ENCODE results near the gene SAXO1.
"Not testable (repeated sequence)": the region's sequence is repeated elsewhere in the genome, so short reads cannot be mapped to it uniquely, and the experiment has no call there.

Gene SAXO1, protein sequence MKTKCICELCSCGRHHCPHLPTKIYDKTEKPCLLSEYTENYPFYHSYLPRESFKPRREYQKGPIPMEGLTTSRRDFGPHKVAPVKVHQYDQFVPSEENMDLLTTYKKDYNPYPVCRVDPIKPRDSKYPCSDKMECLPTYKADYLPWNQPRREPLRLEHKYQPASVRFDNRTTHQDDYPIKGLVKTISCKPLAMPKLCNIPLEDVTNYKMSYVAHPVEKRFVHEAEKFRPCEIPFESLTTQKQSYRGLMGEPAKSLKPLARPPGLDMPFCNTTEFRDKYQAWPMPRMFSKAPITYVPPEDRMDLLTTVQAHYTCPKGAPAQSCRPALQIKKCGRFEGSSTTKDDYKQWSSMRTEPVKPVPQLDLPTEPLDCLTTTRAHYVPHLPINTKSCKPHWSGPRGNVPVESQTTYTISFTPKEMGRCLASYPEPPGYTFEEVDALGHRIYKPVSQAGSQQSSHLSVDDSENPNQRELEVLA

DNA sequence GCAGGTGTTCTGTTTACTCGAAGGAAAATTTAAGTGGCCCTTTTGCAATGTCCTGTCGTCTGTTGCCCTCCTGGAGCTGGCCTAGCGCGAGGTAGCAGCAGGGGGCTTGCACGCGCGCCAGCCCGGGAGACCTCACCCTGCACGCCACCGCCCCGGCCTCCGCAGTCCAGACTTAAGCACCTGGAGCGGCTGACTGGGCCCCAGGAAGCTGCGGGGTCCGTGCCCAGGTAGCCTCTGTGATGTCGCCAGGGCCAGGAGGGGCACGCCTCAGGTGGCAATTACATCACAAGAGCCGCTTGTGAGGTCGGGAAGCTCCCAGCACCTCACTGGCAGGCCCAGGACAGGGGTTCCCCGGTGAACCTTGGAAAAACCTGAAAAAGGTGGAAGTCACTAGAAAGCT, at the start of gene SAXO1:
TSS of gene SAXO1 (minus strand) at position 195 of the 400 bp plus-strand sequence. CDS start 301 bp downstream, outside the sequence.
- DNase-seq, result no peak

DNA sequence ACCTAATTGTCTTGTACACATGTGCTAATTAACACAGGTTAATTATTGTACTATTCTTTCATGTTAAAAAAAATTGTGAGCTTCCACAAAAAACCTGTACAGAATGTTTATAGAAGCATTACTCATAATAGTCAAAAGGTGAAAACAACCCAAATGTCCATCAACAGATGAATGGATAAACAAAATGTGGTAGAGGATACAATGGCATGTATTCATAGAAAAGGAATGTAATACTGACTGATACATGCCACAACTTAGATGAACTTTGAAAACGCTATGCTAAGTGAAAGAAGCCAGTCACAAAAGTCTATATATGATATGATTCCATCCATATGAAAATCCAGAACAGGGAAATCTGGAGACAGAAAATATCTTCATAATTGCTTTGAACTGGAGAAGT, 41.8 kb upstream of the SAXO1 start:
- no peak for DNase-seq

DNA sequence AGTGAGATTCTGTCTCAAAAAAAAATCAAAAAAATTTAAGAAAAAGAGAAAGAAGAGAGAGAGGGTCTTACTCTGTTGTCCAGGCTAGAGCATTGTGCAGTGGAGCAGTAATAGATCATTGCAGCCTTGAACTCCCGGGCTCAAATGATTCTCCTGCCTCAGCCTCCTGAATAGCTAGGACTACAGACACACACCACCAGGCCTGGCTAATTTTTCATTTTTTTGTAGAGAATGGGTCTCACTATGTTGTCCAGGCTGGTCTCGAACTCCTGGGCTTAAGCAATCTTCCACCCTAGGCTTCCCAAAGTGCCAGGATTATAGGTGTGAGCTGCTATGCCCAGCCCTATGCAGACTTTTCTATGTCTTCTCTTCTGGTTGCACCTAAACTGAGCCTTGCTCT, 41.2 kb upstream of the SAXO1 start:
- no peak for DNase-seq

DNA sequence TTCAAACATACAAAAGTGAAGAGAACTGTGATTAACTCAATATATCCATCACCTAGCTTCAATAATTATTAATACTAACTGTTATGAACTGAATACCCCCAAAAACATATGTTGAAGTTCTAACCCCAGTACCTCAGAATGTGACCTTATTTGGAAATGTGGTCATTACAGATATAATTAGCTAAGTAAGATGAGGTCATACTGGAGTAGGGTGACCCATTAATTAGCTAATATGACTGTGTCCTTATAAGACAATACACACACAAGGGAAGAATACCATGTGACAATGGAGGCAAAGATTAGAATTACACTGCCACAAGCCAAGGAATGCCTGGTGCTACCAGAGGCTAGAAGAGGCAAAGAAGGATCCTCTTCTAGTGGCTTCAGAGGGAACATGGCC, 24.0 kb upstream of the SAXO1 start:
- no peak for DNase-seq

DNA sequence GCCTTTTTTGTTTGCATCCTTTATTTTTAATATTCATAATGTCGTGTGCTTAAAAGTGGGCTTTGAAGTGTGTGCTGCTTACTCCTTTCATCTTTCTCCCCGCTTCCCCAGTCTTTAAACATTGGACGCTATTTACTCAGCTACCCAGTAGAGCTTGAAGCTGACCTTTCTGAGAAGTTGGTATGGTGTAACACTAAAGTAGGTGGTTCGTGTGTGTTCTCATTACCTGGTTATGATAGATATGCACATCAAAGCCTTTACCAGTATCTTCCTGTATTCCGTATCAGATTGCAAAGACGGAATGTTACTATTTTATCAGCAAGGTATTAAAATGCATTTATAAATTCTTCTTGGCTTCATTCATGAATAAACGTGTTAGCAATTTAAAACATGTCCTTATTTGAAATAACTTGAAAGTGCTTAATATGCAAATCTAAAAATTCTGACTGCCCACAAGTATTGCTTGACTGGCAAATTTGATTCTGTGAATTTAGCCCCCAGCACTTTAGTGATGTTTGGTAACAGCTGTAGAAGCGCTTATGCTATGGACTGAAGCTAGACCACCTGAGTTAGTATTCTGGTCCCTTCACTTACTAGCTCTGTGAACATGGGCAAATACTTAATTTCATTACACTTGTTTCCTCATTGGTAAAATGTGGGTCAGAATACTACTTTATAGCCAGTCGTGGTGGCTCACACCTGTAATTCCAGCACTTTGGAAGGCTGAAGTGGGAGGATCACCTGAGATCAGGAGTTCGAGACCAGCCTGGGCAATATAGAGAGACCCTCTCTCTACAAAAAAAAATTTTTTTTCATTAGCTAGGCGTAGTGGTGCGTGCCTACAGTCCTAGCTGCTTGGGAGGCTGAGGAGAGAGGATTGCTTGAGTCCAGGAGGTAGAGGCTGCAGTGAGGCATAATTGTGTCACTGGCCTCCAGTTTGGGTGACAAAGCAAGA, 17.9 kb upstream of the SAXO1 start:
- no peak for DNase-seq

DNA sequence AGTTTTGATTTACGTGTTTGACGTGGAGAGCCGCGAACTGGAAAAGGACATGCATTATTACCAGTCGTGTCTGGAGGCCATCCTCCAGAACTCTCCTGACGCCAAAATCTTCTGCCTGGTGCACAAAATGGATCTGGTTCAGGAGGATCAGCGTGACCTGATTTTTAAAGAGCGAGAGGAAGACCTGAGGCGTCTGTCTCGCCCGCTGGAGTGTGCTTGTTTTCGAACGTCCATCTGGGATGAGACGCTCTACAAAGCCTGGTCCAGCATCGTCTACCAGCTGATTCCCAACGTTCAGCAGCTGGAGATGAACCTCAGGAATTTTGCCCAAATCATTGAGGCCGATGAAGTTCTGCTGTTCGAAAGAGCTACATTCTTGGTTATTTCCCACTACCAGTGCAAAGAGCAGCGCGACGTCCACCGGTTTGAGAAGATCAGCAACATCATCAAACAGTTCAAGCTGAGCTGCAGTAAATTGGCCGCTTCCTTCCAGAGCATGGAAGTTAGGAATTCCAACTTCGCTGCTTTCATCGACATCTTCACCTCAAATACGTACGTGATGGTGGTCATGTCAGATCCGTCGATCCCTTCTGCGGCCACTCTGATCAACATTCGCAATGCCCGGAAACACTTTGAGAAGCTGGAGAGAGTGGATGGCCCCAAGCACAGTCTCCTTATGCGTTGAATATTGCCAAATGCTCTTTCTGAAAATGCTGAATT, 17.1 kb upstream of the SAXO1 start:
- no peak for DNase-seq

DNA sequence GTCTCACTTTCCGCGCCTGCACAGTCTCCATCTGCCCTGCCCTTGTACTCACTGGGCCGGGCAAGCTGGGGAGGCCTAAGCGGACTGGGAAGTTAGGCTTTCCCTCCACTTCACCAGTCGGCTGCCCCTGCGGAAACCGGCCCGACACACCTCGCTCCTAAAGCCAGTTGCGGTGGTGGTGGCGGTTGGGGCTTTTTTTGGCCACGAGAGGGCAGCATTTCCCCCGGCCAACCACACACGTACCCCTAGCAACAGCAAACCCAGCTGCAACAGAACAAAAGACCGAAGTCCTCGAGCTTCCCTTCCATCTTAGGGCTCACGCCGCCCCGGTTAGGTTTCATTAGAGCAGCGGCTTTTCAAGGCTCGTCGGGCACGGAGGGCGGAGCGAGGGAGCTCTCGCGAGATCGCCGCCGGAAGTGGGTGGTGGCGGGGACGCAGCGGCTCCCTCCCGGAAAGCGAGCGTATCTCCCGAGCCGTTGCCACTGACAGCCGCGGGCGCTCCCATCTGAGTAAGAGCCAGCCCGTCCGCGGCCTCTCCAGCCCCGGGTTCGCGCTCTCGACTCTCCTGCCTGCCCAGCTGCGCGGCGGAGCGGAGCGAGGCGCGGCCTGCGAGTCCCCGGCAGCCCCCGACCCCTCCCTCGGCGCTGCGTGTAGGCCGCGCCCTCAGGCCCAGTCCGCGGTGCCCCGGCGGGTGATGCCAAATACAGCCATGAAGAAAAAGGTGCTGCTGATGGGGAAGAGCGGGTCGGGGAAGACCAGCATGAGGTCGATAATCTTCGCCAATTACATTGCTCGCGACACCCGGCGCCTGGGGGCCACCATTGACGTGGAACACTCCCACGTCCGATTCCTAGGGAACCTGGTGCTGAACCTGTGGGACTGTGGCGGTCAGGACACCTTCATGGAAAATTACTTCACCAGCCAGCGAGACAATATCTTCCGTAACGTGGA, 16.2 kb upstream of the SAXO1 start, which contains the start of gene RRAGA:
TSS of gene RRAGA (plus strand) at position 462 of the 951 bp plus-strand sequence. CDS start at position 695, 233 bp downstream.
- DNase-seq, result peak; percentile 83

DNA sequence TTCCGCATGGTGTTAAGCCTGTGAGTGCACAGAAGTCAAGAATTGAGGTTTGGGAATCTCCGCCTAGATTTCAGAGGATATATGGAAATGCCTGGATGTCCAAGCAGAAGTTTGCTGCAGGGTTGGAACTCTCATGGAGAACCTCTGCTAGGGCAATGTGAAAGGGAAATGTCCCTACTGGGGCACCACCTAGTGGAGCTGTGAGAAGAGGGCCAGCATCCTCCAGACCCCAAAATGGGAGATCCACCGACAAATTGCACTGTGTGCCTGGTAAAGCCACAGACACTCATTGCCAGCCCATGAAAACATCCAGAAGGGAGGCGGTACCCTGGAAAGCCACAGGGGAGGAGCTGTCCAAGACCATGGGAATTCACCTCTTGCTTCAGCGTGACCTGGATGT, 3.6 kb upstream of the SAXO1 start:
- no peak for DNase-seq

DNA sequence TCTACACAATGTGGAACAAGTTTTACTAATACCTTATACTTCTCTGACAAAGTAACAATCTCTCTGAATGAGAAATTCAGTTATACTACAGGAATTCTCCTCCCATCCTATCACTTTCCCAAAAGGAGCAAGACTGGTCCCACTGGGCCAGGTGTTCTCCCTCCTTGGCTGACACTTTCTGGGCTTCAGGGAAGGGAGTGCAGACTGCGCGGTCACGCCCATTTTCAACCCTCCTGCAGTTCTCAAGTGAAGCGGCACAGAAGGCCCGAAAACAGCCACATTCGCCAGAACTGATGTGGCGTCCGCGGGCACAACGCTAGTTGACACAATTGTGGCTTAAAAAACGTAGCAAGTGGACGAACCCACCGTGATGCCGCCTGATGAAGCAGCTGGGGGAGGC, 603 bp downstream of the SAXO1 start:
- no peak for DNase-seq

DNA sequence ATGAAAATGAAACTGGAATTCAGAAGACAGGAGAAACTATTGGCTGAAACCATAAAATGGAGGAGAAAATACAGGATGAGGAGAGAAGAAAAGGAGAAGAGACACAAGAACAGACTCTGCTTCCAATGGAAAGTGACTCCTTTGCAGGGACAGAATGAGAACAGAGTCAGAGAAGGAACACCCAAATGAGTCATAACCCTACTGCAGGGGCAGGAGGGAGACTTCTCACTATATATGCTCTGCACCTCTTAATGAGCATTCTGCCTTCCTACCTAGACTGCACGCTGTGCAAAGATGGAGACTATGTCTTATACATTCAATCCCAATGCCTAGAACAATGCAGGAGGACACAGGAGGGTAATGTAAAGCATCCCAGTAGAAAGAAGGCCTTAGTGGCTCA, 2.1 kb downstream of the SAXO1 start:
- no peak for DNase-seq

DNA sequence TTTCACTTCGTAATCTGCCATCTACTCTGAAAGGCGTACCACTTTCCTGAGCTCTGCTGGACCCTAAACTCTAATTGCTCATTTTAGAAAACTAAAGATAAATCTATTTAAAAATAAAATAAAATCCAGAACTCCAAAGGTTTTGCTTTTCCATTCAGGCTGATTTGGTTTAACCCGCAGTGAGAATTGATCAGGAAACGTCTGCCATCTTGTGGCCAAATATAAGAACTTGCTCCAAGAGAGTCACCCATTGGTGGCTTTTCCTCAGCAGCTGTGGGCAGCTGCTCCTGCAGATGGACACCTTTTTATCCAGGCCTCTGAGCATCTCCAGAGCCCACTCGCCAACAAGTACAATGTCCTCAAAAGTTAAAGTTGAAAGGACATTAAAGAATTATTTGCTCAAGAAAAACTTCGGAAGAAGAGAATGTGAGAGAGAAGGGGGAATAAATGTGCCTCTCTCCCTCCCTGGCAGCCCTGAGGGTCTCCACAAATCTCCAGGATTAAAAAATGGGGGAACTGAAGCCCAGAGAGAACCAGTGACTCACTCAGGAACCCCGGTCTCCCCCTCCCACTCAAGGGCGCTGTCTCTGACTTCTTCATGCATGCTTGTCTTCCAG, 4.1 kb downstream of the SAXO1 start:
- DNase-seq, result peak; percentile 33

DNA sequence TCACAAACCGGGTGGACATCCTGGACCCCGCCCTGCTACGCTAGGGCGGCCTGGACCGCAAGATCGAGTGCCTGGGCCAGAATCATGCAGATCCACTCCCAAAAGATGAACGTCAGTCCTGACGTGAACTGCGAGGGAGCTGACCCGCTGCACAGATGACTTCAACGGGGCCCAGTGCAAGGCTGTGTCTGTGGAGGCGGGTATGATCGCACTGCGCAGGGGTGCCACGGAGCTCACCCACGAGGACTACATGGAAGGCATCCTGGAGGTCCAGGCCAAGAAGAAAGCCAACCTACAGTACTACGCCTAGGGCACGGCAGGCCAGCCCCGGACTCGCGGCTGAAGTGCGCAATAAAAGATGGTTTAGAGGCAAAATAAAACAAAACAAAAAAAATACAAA, 5.2 kb downstream of the SAXO1 start:
- no peak for DNase-seq

DNA sequence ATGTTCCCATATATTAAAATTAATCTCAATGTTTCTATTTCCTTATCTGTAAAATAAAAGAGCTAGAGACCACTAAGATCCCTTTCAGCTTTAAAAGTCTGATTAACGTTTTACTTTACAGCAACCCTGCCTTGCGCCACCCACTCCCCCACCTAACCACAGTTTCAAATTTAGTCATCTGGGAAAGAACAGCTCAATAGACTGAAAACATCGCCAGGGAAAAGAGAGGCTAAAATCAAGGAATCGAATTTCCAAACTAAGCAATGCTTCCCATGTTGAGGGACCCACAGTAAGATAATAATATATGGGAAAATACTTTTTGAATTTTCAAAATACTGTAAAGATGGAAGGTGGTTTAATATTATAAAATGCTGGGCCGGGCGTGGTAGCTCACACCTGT, 6.6 kb downstream of the SAXO1 start:
- no peak for DNase-seq

DNA sequence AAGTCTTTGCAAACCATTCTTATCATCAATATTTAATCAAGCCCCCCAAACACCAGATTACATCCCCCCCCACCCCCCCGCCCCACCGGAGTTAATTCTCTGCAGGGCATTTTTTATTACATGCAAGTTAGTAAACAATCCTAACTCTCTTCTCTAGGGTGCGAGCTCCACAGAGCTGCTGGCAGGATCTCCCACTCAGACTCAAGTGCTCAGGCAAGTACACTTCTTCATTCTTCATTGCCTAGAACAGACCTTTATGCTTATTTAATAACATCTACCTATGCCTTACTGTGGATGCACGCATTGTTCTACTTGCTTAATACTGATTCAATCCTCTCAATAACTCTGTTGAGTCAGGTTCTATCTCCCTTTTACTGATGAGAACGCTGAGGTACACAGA, 9.9 kb downstream of the SAXO1 start:
- DNase-seq, result no peak

DNA sequence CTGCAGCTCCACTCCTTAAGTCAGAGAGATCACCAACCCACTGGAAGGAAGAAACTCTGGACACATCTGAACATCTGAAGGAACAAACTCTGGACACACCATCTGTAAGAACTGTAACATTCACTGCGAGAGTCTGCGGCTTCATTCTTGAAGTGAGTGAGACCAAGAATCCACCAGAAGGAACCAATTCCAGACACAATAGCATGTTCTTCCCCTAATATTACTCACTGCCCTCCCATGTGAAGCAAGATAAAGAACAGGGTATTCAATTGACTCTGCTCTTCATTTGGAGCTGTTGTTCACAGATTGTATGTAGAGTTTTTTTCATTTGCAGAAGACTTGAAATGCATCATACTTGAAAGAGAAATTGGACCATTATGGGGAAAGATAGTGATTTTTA, 10.8 kb downstream of the SAXO1 start:
- DNase-seq, result no peak

DNA sequence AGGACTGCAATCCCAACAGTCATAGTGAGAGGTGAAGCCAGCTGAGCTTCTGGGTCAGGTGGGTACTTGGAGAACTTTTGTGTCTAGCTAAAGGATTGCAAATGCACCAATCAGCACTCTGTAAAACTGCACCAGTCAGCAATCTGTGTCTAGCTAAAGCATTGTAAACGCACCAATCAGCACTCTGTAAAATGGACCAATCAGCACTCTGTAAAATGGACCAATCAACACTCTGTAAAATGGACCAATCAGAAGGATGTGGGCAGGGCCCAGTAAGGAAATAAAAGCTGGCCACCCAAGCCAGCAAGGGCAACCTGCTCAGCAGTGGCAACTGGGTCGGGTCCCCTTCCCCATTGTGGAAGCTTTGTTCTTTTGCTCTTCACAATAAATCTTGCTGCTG, 11.4 kb downstream of the SAXO1 start:
- DNase-seq, result not testable (repeated sequence)

DNA sequence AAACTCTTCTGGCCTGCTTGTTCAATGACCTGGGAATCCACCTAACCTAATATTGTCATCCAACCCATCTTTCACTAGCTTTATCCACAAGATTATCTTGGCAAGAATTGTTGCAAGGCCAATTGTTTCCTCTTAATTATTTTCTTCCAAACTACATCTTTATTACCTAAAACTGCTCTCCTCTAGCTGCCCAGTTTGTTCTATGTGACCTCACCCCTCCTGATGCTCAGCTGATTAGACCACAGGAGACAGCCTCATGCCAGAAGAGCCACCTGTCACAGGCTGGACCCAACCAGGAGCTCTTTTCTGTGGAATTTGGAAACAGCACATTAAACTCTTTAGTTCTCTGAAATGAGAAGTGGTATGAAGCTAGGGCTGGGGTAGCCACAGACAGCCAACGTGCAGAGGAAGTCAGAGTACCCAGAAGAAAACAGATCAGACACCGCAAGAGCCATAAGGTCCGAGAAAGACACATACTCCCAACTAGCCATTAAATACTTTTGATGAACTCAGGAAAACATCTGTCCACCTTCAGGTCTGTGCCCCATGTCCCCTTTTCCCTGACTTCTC, 12.0 kb downstream of the SAXO1 start:
- DNase-seq, result no peak

DNA sequence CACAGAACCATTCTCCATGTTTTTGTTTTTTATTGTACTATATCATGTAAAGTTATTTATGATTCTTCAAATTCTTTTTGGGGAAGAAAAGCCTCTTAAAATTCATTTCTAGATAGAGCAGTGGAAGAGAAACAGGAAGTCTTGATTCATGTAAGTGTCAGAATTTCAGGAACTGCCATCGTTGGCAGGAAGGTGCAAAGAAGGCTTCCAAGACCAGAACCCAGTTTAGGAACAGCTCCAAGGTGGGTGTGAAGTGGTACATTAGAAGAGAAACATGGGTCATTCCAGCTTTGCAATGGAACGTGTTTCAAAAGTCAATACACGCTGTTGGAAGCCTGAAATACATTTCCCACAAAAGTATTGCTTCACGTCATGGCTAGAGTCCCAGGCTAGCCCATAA, 14.8 kb downstream of the SAXO1 start:
- DNase-seq, result no peak

DNA sequence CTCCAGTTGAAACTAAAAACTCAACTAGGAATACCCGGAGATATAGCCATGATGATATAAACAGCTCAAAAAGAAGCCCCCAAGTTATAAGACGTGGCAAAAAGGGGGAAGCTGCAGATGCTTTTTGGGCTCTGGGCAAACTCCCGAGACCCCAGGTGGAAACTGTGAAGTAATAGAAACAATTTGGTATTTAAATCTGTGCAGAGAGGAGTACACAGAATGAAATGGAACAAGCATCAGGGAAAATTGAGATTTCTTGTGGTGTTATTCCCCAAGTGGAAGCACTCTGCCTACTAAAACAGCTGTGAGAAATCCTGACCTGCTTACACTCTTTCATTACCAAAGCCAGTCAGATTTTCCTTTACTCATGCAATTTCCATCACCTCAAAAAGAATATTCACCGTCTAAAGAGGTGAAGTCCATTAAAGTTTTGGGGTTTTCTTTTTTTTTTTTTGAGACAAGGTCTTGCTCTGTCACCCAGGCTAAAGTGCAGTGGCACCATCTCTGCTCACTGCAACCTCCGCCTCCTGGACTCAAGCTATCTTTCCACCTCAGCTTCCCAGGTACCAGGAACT, 23.5 kb downstream of the SAXO1 start:
- DNase-seq, result no peak

DNA sequence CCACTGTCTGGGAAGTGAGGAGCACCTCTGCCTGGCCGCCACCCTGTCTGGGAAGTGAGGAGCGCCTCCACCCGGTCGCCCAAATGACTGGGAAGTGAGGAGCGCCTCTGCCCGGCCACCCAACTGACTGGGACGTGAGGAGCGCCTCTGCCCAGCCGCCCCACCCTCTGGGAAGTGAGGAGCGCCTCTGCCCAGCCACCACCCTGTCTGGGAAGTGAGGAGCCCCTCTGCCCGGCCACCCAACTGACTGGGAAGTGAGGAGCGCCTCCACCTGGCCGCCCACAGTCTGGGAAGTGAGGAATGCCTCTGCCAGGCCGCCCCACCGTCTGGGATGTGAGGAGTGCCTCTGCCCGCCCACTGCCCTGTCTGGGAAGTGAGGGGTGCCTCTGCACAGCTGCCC, 32.9 kb downstream of the SAXO1 start:
- no peak for DNase-seq
